ENCODE data around the gene C6orf62.
"Not testable (repeated sequence)": the region's sequence is repeated elsewhere in the genome, so short reads cannot be mapped to it uniquely, and the experiment has no call there.

C6orf62 gene

DNA sequence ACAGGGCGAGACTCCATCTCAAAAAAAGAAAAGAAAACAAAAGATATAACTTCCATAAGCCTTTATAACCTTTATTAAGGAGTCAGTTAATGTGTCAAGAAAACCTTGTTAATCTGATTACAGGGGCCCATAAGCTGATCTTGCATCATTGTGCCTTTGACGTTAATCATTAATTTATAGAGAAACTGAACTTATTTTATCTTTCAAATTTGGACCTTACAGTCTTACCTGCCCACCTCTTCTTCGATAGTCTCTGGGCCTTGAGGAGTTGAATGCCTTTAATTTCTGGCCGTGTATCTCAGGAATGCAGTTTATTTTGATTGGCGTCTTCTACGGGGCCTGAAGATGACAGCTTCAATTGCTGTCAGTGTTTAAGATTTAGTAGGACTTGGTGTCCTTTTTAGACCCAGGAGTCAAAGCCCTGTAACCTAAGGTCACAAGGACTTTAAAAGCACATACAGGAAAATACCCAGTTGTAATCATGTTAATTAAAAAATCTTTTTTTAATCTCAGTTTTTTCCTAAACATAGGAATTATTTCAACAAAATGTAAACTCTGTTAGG lies 46.3 kb downstream of the C6orf62 start:
- no peak for DNase-seq (ENCODE audit: insufficient read length, low spot score)
- TF ChIP-seq, protein P1, sequence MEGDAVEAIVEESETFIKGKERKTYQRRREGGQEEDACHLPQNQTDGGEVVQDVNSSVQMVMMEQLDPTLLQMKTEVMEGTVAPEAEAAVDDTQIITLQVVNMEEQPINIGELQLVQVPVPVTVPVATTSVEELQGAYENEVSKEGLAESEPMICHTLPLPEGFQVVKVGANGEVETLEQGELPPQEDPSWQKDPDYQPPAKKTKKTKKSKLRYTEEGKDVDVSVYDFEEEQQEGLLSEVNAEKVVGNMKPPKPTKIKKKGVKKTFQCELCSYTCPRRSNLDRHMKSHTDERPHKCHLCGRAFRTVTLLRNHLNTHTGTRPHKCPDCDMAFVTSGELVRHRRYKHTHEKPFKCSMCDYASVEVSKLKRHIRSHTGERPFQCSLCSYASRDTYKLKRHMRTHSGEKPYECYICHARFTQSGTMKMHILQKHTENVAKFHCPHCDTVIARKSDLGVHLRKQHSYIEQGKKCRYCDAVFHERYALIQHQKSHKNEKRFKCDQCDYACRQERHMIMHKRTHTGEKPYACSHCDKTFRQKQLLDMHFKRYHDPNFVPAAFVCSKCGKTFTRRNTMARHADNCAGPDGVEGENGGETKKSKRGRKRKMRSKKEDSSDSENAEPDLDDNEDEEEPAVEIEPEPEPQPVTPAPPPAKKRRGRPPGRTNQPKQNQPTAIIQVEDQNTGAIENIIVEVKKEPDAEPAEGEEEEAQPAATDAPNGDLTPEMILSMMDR (IDR thresholded peaks at IDR 0.05; ENCODE audit: insufficient read depth, missing control alignments) = no peak
- FAIRE-seq = no peak

DNA sequence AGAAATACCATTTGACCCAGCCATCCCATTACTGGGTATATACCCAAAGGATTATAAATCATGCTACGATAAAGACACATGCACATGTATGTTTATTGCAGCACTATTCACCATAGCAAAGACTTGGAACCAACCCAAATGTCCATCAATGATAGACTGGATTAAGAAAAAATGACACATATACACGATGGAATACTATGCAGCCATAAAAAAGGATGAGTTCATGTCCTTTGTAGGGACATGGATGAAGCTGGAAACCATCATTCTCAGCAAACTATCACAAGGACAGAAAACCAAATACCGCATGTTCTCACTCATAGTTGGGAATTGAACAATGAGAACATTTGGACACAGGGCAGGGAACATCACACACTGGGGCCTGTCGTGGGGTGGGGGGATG lies 47.9 kb downstream of the C6orf62 start:
- not testable (repeated sequence) for DNase-seq (ENCODE audit: insufficient read length, low spot score); FAIRE-seq

DNA sequence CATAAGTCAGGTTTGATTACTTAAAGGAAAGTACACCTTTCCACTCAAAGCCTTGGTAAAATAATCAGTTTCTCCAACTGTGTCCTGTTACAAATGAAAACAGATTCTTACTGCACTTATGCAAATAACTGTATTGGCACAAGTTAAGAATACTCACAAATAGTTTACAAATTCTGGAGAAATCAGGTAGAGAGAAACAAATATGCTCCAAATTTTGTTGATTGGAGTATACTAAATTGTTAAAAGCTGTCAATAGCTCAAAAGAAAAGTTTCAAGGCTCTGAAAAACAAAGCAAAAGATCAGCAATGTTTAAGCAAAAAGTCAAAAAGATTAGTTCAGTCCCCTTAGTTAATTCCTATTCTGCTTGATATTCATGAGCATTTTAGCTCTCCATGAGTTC lies 48.5 kb downstream of the C6orf62 start:
- not testable (repeated sequence) for DNase-seq (ENCODE audit: insufficient read length, low spot score); FAIRE-seq

DNA sequence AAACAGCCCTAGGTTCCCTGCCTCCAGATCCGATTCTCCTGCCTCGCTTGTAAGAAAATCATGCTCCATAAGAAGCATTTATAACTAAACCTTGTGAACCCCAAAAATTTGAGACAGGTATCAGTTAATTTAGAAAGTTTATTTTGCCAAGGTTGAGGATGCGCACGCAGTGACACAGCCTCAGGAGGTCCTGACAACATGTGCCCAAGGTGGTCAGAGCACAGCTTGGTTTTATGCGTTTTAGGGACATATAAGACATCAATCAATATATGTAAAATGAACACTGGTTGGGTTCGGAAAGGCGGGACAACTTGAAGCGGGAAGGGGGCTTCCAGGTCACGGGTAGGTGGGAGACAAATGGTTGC lies 50.0 kb downstream of the C6orf62 start:
- DNase-seq (ENCODE audit: insufficient read length, low spot score) (no peak), FAIRE-seq (no peak)
- TF ChIP-seq, protein P1 (IDR thresholded peaks at IDR 0.05; ENCODE audit: insufficient read depth, missing control alignments) = no peak

DNA sequence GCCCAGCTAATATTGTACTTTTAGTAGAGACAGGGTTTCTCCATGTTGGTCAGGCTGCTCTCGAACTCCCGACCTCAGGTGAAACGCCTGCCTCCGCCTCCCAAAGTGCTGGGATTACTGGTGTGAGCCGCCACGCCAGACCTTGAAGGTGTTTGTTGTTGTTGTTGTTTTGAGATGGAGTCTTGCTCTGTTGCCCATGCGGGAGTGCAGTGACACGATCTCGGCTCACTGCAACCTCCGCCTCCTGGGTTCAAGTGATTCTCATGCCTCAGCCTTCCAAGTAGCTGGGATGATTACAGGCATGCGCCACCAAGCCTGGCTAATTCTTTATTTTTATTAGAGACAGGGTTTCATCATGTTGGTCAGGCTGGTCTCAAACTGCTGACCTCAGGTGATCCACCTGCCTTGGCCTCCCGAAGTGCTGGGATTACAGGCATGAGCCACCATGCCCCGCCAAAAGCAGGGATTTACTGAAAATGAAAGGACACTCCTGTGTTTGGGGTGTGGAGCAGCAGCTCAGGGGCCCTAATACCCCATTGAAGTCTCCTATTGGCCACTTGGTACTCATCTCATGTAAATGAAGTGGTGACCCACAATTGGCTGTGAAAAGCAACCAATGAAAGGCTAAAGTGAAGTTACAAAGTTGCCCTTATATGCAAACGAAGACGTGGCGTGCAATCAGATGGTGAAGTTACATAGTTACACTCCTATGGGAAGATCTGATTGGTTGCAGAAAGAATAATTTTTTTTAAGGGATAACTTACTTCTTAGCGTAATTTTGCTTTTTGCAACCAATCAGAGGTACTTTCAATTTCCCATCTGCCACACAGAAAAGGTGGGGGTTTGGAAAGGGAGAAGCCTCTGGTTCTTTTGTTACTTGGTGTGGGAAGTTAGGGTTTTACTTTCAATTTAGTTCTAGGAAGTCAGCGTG lies 50.6 kb downstream of the C6orf62 start:
- DNase-seq (ENCODE audit: insufficient read length, low spot score); FAIRE-seq: not testable (repeated sequence)

DNA sequence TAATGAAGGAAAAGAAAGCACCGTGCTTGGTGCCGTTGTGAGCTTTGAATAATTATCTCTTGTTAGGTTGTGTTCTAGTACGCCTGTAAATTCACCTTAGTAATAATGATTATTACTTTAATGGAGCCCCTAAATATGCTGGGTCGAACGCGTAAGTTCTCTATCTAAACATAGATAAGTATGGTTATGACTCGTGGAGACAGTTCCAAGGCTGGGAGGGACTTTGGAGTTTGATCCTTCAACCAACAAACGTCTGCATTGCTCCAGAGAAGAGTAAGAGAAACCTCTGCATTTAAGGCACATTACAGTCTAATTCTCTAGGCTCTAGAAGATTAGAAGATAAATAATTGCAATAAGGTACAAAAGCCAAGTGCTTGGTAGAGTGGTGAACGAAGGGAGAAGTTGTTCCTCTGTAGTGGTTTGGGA lies 51.6 kb downstream of the C6orf62 start:
- FAIRE-seq (no peak), DNase-seq (ENCODE audit: insufficient read length, low spot score) (no peak)
- TF ChIP-seq, protein P1 (IDR thresholded peaks at IDR 0.05; ENCODE audit: insufficient read depth, missing control alignments) = no peak

DNA sequence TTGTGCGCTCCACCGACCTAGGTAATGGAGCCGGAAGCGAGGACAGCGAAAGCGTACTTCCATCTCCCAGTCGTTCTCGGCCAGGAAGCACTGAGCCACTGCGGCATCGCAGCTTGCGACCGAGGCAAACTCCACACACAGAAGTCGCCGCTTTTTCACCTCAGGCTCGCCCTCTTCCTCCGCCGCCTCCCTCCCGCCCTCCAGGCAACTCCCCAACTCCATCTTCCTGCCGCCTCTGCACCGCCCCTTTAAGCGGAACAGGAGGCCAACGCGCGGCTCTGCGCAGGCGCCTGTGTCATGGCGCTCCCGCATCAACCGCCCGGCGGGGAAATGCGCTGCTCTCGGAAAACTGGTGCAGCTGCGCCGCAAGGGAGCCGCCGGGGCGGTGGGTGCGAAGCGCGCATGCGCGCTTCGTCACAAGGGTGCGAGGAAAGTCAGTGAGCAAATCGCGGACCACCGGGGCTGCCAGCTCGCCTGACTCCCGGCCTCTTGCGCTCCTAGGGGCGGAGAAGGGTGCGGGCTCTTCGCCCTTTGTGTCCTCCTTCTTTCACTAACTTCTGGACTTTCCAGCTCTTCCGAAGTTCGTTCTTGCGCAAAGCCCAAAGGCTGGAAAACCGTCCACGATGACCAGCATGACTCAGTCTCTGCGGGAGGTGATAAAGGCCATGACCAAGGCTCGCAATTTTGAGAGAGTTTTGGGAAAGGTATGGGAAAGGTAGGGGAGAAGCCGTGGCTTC lies 52.1 kb downstream of the C6orf62 start, which contains the start of the genes ACOT13 and TDP2:
Gene ACOT13, plus strand, starts transcription at position 437 of the 737 bp plus-strand sequence. Its CDS starts 187 bp downstream, at position 624.
Gene TDP2, minus strand, starts transcription at position 259 of the 737 bp plus-strand sequence. Its CDS starts 37 bp downstream, at position 222.
- FAIRE-seq = no peak
- DNase-seq (ENCODE audit: insufficient read length, low spot score) = peak; percentile 54
- TF ChIP-seq, protein P1 (IDR thresholded peaks at IDR 0.05; ENCODE audit: insufficient read depth, missing control alignments) = peak; percentile 13

DNA sequence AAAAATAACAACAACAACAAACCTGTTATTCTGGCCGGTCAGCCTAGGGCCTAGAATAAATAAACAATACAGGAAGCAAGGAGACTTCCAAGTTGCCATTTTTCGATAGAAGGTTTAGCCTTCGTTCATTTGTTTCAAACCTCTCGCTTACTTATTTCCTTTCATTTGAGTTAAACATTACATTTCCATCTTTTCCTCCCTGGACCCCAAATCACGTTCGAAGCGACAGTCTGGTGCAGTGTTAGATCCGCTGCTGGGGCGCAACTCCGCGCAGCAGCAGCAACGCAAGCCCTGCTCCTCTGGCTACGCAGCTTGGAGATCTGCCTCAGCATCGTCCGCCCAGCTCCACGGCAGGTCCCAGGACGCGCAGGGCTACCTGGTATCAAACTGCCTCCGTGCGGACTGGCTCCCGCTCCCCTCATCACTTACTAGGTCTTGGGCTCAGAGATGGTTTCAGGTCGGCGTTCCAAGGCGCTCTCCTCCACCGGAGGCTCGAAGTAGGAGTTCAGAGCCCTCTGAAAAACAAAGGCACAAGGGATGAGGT lies 52.8 kb downstream of the C6orf62 start:
- DNase-seq (ENCODE audit: insufficient read length, low spot score) (no peak), FAIRE-seq (no peak)
- TF ChIP-seq, protein P1 (IDR thresholded peaks at IDR 0.05; ENCODE audit: insufficient read depth, missing control alignments) = no peak
